K562 (cell line): ENCODE data around the gene RSBN1L. TPM values are rescaled to one million over a fixed set of nuclear protein-coding genes. Genes with fewer than 3 reads are reported as not detected.
A peak's percentile ranks its signal among the peaks of the same experiment; 100 is the strongest.

Experiments used
- ARID3A ChIP-seq: IDR thresholded peaks from 2 replicates; pipeline ENCODE4 v1.6.1; 2012; ENCODE audit warnings: low read depth, low read length, improper control_type of control experiment, borderline replicate concordance
- GABPA ChIP-seq: fragments of 200-800 bp; sonication (Bioruptor generic); conservative IDR thresholded peaks from 2 replicates; pipeline ENCODE4 v1.6.1; 2016; ENCODE audit warnings: low read depth, missing genetic modification characterization, missing compliant biosample characterization
- GABPB1 ChIP-seq: sonication (generic); formaldehyde crosslinking; IDR thresholded peaks from 2 replicates; pipeline ENCODE4 v1.8.0; 2022; ENCODE audit warnings: mild to moderate bottlenecking, missing genetic modification reagents
- HDGF ChIP-seq: fragments of 450-650 bp; IDR thresholded peaks from 2 replicates; pipeline ENCODE4 v1.6.1; 2016
- LEF1 ChIP-seq: fragments of 450-650 bp; IDR thresholded peaks from 2 replicates; pipeline ENCODE4 v1.6.1; 2016; ENCODE audit warnings: mild to moderate bottlenecking
- MAFG ChIP-seq: fragments of 450-650 bp; conservative IDR thresholded peaks from 2 replicates; pipeline ENCODE4 v1.6.1; 2016; ENCODE audit warnings: missing genetic modification characterization, missing compliant biosample characterization
- RREB1 ChIP-seq: fragments of 250-450 bp; sonication (Bioruptor Pico); IDR thresholded peaks from 2 replicates; pipeline ENCODE4 v1.4.0; 2020
- SMARCA5 ChIP-seq: fragments of 450-650 bp; IDR thresholded peaks from 2 replicates; pipeline ENCODE4 v1.6.1; 2016
- TEAD2 ChIP-seq: fragments of 450-650 bp; IDR thresholded peaks from 2 replicates; pipeline ENCODE4 v1.6.1; 2016; ENCODE audit warnings: missing genetic modification characterization, control low read depth, missing compliant biosample characterization
- U2AF1 ChIP-seq: fragments of 200-400 bp; formaldehyde crosslinking; optimal IDR thresholded peaks from 2 replicates; pipeline ENCODE3; 2017; ENCODE audit warnings: mild to moderate bottlenecking, low read depth, low read length, moderate library complexity
- YBX1 ChIP-seq: fragments of 450-650 bp; IDR thresholded peaks from 2 replicates; pipeline ENCODE4 v1.7.1; 2016; ENCODE audit warnings: mild to moderate bottlenecking
- ZBTB8A ChIP-seq: fragments of 450-650 bp; IDR thresholded peaks from 2 replicates; pipeline ENCODE4 v1.6.1; 2018; ENCODE audit warnings: mild to moderate bottlenecking, moderate library complexity; ENCODE audit not compliant: partially characterized antibody
- ZC3H11A ChIP-seq: IDR thresholded peaks from 2 replicates; pipeline ENCODE4 v1.6.1; 2012; ENCODE audit warnings: low read depth, low read length, improper control_type of control experiment
- ZFX ChIP-seq: sonication (generic); formaldehyde crosslinking; IDR thresholded peaks from 2 replicates; pipeline ENCODE4 v1.8.0; 2022; ENCODE audit warnings: mild to moderate bottlenecking, missing genetic modification reagents, moderate library complexity
- ZNF23 ChIP-seq: fragments of 250-450 bp; sonication (Bioruptor Pico); IDR thresholded peaks from 2 replicates; pipeline ENCODE4 v1.4.0; 2020; ENCODE audit warnings: mild to moderate bottlenecking
- ZNF277 ChIP-seq: fragments of 250-450 bp; sonication (Bioruptor Pico); IDR thresholded peaks from 2 replicates; pipeline ENCODE4 v1.8.0; 2022; ENCODE audit warnings: inconsistent platforms, mild to moderate bottlenecking, moderate library complexity, borderline replicate concordance
- ZNF324 ChIP-seq: fragments of 250-450 bp; sonication (Bioruptor Pico); IDR thresholded peaks from 2 replicates; pipeline ENCODE4 v1.4.0; 2020; ENCODE audit warnings: mild to moderate bottlenecking
- ZNF431 ChIP-seq: sonication (generic); formaldehyde crosslinking; IDR thresholded peaks from 2 replicates; pipeline ENCODE4 v1.8.0; 2022; ENCODE audit warnings: mild to moderate bottlenecking, missing genetic modification reagents
- ZNF76 ChIP-seq: fragments of 250-450 bp; sonication (Bioruptor Pico); IDR thresholded peaks from 2 replicates; pipeline ENCODE4 v1.4.0; 2020; ENCODE audit warnings: mild to moderate bottlenecking, moderate library complexity, borderline replicate concordance
- polyA plus RNA-seq, 8 experiments: library from polyadenylated mRNA; depleted of rRNA in 4 of 8; stranded (reverse) in 5 of 8; unstranded in 3 of 8; fragments of >200 nt; fragmentation: Nextera tagmentation in 2 of 8; fragmentation: Illumina TruSeq in 1 of 8; extraction: Ambion mirVana in 2 of 8; extraction: Trizol in 1 of 8; gene quantifications; 2 replicates each; pipeline versions ENCODE4 v1.2.1 to v1.2.3, GENCODE V29; 2011 to 2014; ENCODE audit warnings: inconsistent platforms in 1 of 8, missing spikeins in 1 of 8
- total RNA-seq, 7 experiments: library from RNA; depleted of rRNA in 6 of 7; stranded (reverse); fragments of >200 nt in 6 of 7; fragmentation: Illumina TruSeq in 2 of 7; extraction: Trizol in 2 of 7; gene quantifications; 2 replicates each; pipeline versions ENCODE4 v1.2.1 to v1.2.3, GENCODE V29; 2011 to 2021; ENCODE audit warnings: low replicate concordance in 1 of 7

RSBN1L gene
- total and polyA plus RNA-seq, 9 of the 15 experiments (the other 6 are each of a cell fraction or from before 2014, with no cell fraction given), result 6.2 to 35.2 (median 20.1) TPM

GRCh38 chr7:77798394-77799077 lies 102.3 kb downstream of the RSBN1L start, which contains the start of the genes PHTF2 and TMEM60 (continued):
- TF ChIP-seq RREB1, result peak; percentile 94
- no peak for TF ChIP-seq MAFG (tag)
- no peak for TF ChIP-seq SMARCA5
- 0 out of 2 replicates have a peak, but pooled peaks have one; percentile 42 for TF ChIP-seq ZNF23 (CRISPR knock-in tag)
- TF ChIP-seq ZC3H11A, result no peak
- TF ChIP-seq ZNF431, result peak; percentile 63
- TF ChIP-seq LEF1, result no peak
- peak; percentile 96 for TF ChIP-seq GABPA (tag)
- TF ChIP-seq ZNF76 (CRISPR knock-in tag), result no peak
- TF ChIP-seq TEAD2 (tag), result no peak
- peak; percentile 96 for TF ChIP-seq ARID3A
- TF ChIP-seq GABPB1 (CRISPR knock-in tag), result peak; percentile 80
- no peak for TF ChIP-seq ZNF277 (CRISPR knock-in tag)
- TF ChIP-seq HDGF, result no peak
- TF ChIP-seq YBX1, result no peak
- TF ChIP-seq ZNF324 (CRISPR knock-in tag), result no peak
- TF ChIP-seq U2AF1, result peak; percentile 86
- TF ChIP-seq ZBTB8A, result no peak
- no peak for TF ChIP-seq ZFX (CRISPR knock-in tag)
